CD4-positive, alpha-beta T cell (primary cell): ENCODE measurements around the gene RAB44. TPM values are rescaled to one million over a fixed set of nuclear protein-coding genes. Genes with fewer than 3 reads are reported as not detected.

Experiments
- ATAC-seq: fragments of 200-7000 bp; cut with Tn5 transposase; one replicate; pipeline ENCODE4 v1.10.0; 2022; ENCODE audit warnings: mild to moderate bottlenecking; ENCODE audit not compliant: poor library complexity
- CTCF ChIA-PET: fragments of 350-600 bp; sonication (Branson Sonifier 250); formaldehyde crosslinking; loops from one replicate; lab custom pipeline; 2021; ENCODE audit warnings: antibody characterized with exemption, inconsistent platforms; lab: Charles Lee
- POLR2A ChIA-PET: fragments of 350-600 bp; sonication (Branson Sonifier 250); formaldehyde crosslinking; loops from one replicate; lab custom pipeline; 2021; ENCODE audit warnings: antibody characterized with exemption, inconsistent platforms; lab: Charles Lee
- DNase-seq, 14 experiments: peaks; one replicate each; pipeline ENCODE4 v3.0.0-alpha.2; 2013 to 2020; ENCODE audit warnings: mixed read lengths in 2 of 14
- H3K27ac ChIP-seq, 2 donors: one replicate each; pipeline versions ENCODE4 v1.5.1 to v1.7.0; 2013; ENCODE audit warnings: low read length in 2 of 2, low read depth in 1 of 2, mild to moderate bottlenecking in 1 of 2
- H3K27me3 ChIP-seq, 2 experiments: 1 replicate in 1 of 2; 2 replicates in 1 of 2; pipeline versions ENCODE4 v1.6.1 to v1.7.0; 2013; ENCODE audit warnings: low read length in 2 of 2, control low read depth in 1 of 2, mild to moderate bottlenecking in 1 of 2, moderate library complexity in 1 of 2; ENCODE audit not compliant: insufficient read depth in 2 of 2, control insufficient read depth in 1 of 2
- H3K36me3 ChIP-seq: one replicate; pipeline ENCODE4 v1.6.1; 2013; ENCODE audit warnings: low read length, control low read depth; ENCODE audit not compliant: insufficient read depth
- H3K4me1 ChIP-seq: one replicate; pipeline ENCODE4 v1.6.1; 2013; ENCODE audit warnings: low read length, control low read depth; ENCODE audit not compliant: insufficient read depth
- H3K4me3 ChIP-seq: one replicate; pipeline ENCODE4 v1.5.1; 2013; ENCODE audit warnings: mild to moderate bottlenecking, low read length, moderate library complexity
- H3K9me3 ChIP-seq, 2 experiments: 1 replicate in 1 of 2; 2 replicates in 1 of 2; pipeline versions ENCODE4 v1.6.1 to v1.7.0; 2013; ENCODE audit warnings: low read length in 2 of 2, mild to moderate bottlenecking in 2 of 2, control low read depth in 1 of 2, moderate library complexity in 1 of 2; ENCODE audit not compliant: control insufficient read depth in 1 of 2, insufficient read depth in 1 of 2
- H3K27ac Mint-ChIP-seq: one replicate; pipeline ENCODE4 v1.8.0; 2020; ENCODE audit warnings: mixed read lengths
- H3K27me3 Mint-ChIP-seq: one replicate; pipeline ENCODE4 v1.8.0; 2021; ENCODE audit warnings: mixed read lengths
- H3K36me3 Mint-ChIP-seq: one replicate; pipeline ENCODE4 v1.8.0; 2021; ENCODE audit warnings: low read depth, mixed read lengths
- H3K4me1 Mint-ChIP-seq: one replicate; pipeline ENCODE4 v1.8.0; 2021; ENCODE audit warnings: low read depth, mixed read lengths
- H3K4me3 Mint-ChIP-seq: one replicate; pipeline ENCODE4 v1.8.0; 2020; ENCODE audit warnings: mild to moderate bottlenecking, mixed read lengths
- H3K9me3 Mint-ChIP-seq: one replicate; pipeline ENCODE4 v1.8.0; 2020; ENCODE audit warnings: mixed read lengths
- intact Hi-C, 2 experiments: fragments of 100-400 bp; cut with DNase I in 1 of 2; cut with micrococcal nuclease in 1 of 2; formaldehyde crosslinking; loops; one replicate each; pipeline versions ENCODE4 v1.15.1 to v1.9.0; 2023 to 2025; cut with DNase I, micrococcal nuclease
- total RNA-seq, 174 experiments: library from RNA in 2 of 174; stranded (reverse) in 2 of 174; gene quantifications; one replicate each; pipeline ENCODE4 v1.2.3 and lab custom pipeline; 2021 to 2026
- TF ChIP-seq, protein P1 (sequence below): fragments of 200-600 bp; IDR thresholded peaks from one replicate; pipeline ENCODE4 v1.8.0; 2022; ENCODE audit warnings: antibody characterized with exemption, mild to moderate bottlenecking

Gene RAB44
- total RNA-seq, 2 experiments from 2014 or later: 0.22 TPM

DNA sequence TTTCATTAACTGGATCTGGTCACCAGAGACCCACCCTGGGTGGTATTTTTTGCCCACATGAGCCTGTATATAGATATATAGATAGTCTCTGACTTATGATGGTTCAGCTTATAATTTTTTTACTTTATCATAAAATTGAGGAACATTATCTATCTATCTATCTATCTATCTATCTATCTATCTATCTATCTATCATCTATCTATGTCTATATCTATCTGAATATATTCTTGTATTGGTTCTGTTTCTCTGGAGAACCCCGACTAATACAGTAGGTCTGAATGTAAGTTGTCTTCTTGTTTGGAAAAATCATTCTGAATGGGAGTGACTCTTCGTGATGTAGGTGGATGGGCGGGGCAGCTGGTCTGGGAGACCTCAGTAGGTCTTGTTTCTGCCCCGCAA, 32.4 kb upstream of the RAB44 start:
- no peak overlapping the region for H3K4me3 Mint-ChIP-seq
- DNase-seq: no peak
- H3K4me1 Mint-ChIP-seq: peaks cover 3% of the 10 kb centered on the region
- Histone ChIP-seq H3K27me3 (peaks cover 6 to 10% of the 10 kb centered on the region in 2 experiments), H3K4me3 (no peak overlapping the region), H3K27ac (no peak overlapping the region), H3K36me3 (no peaks in the 10 kb centered on the region), H3K9me3 (peaks cover 0 to 4% of the 10 kb centered on the region in 2 experiments), H3K4me1 (peaks cover 11% of the 10 kb centered on the region)
- no peaks in the 10 kb centered on the region for H3K36me3 Mint-ChIP-seq
- H3K27ac Mint-ChIP-seq: no peak overlapping the region
- no peaks in the 10 kb centered on the region for H3K27me3 Mint-ChIP-seq
- intact Hi-C loops: no loop called here
- TF ChIP-seq, protein P1, sequence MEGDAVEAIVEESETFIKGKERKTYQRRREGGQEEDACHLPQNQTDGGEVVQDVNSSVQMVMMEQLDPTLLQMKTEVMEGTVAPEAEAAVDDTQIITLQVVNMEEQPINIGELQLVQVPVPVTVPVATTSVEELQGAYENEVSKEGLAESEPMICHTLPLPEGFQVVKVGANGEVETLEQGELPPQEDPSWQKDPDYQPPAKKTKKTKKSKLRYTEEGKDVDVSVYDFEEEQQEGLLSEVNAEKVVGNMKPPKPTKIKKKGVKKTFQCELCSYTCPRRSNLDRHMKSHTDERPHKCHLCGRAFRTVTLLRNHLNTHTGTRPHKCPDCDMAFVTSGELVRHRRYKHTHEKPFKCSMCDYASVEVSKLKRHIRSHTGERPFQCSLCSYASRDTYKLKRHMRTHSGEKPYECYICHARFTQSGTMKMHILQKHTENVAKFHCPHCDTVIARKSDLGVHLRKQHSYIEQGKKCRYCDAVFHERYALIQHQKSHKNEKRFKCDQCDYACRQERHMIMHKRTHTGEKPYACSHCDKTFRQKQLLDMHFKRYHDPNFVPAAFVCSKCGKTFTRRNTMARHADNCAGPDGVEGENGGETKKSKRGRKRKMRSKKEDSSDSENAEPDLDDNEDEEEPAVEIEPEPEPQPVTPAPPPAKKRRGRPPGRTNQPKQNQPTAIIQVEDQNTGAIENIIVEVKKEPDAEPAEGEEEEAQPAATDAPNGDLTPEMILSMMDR: no peak
- ChIA-PET CTCF (interaction anchor here (1.3 kb wide), 1 partner anchor 13 kb away, joined by 3 read pairs; the partner anchor contains the start of gene CDKN1A), POLR2A (no interaction called here)
- no peak for ATAC-seq
- H3K9me3 Mint-ChIP-seq: no peaks in the 10 kb centered on the region

DNA sequence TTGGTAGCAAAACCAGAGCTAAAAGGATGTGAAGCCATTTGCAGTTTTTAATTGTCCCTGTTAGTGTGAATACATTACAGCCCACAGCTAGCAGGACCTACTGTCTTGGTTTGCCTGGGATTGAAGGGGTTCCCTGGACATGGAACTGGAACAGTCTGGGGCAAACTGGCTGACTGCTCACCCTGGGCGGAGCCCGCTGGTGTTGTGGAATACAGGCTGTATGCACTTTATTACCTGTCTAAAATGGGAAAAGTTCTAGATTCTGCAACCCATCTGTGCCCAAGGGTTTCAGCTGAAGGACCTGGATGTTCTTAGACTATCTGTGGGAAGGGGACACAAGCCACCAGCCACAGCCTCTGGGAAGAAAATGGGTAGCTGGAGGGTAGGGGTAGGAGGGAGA, 31.3 kb upstream of the RAB44 start:
- no peak overlapping the region for H3K27ac Mint-ChIP-seq
- Histone ChIP-seq H3K9me3 (no peaks in the 10 kb centered on the region), H3K4me3 (no peak overlapping the region), H3K27ac (no peak overlapping the region), H3K4me1 (peaks cover 11% of the 10 kb centered on the region), H3K27me3 (peaks cover 0 to 6% of the 10 kb centered on the region in 2 experiments), H3K36me3 (no peaks in the 10 kb centered on the region)
- no peak overlapping the region for H3K4me3 Mint-ChIP-seq
- H3K4me1 Mint-ChIP-seq: peaks cover 3% of the 10 kb centered on the region
- intact Hi-C loops: no loop called here
- ChIA-PET POLR2A (no interaction called here), CTCF (interaction anchor here (1.3 kb wide), 1 partner anchor 12 kb away, joined by 3 read pairs; the partner anchor contains the start of gene CDKN1A)
- H3K27me3 Mint-ChIP-seq: no peaks in the 10 kb centered on the region
- no peaks in the 10 kb centered on the region for H3K36me3 Mint-ChIP-seq
- ATAC-seq: no peak
- no peak for DNase-seq
- no peaks in the 10 kb centered on the region for H3K9me3 Mint-ChIP-seq
- TF ChIP-seq, protein P1: no peak

DNA sequence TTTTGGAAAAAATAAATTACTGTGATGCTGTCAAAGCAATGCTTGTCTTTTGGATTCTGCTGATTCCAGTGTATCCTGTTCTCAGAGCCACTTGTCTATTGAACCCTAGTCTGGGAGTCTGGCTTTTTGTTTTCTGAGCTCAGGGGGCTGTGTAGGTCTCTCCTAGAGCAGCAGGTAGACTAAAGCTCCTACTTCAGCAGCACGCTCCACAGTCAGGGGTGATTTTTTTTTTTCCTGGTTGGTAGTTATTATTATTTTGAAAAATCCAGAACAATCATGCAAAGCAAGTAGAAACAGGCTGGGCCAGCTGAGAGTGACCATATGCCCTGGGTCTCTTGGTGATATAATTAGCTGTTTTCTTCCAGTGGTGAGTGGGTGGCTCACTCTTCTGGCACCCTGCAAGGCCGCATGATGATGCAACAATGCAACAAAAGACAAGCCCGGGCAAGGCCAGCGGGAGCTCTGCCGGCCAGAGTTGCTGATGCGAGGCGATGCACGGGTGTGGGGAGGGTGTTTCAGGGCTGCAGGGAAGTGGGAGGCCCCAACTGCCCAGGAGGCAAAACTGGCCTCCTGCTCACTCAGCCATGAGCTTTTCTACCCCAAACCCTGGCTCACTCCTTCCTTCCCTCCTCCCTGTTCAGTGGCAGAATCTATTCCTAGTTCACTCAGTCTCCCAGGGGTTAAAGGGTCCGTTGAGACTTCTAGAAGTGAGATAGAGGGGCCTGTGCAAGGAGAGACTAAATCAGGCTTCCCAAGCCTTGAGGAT, 30.6 kb upstream of the RAB44 start:
- no peak for ATAC-seq
- Histone ChIP-seq H3K4me3 (no peak overlapping the region), H3K9me3 (no peaks in the 10 kb centered on the region), H3K27me3 (peaks cover 0 to under 1% of the 10 kb centered on the region in 2 experiments), H3K36me3 (no peaks in the 10 kb centered on the region), H3K4me1 (peaks cover 11% of the 10 kb centered on the region), H3K27ac (no peak overlapping the region)
- no peaks in the 10 kb centered on the region for H3K9me3 Mint-ChIP-seq
- no peak overlapping the region for H3K4me3 Mint-ChIP-seq
- H3K27ac Mint-ChIP-seq: no peak overlapping the region
- CTCF ChIA-PET: no interaction called here
- H3K36me3 Mint-ChIP-seq: no peaks in the 10 kb centered on the region
- TF ChIP-seq, protein P1: no peak
- POLR2A ChIA-PET: no interaction called here
- peaks cover 3% of the 10 kb centered on the region for H3K4me1 Mint-ChIP-seq
- intact Hi-C loops: no loop called here
- H3K27me3 Mint-ChIP-seq: no peaks in the 10 kb centered on the region
- peak in 1 of 14 experiments; percentile 52 for DNase-seq
